ENCODE data around the gene PAQR8. TPM values are rescaled to one million over a fixed set of nuclear protein-coding genes. Genes with fewer than 3 reads are reported as not detected.

Gene PAQR8
- total and polyA plus RNA-seq, 2 of the 13 experiments (the other 11 are each of a cell fraction or from before 2014, with no cell fraction given): 37.7 to 50.7 TPM

DNA sequence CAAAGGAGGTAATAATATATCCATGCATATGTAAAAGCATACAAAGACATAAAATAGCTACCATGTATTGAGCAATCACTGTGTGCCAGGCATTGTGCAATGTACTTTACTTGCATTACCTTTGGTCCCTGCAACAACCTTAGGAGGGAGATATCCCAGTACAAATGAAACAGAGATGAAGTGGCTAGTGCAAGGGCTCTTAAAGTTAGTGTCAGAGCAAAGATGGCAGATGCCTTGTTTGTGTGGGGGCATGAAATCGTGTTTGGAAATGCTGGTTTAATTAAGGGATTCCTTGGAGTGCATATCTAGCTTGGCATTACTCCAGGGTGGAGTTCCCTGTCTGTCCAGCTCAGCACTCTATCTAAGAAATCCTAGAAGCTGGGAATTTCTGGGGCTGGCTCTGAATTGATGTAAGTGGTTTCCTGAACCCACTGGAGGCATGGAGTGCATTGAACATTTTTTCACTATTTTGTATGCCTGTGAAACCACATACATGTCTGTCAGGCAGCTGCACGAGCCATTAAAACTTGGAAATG is 9.8 kb downstream of the PAQR8 start (continued):
- no peak for TF ChIP-seq MATR3 (CRISPR knock-in tag; IDR thresholded peaks at IDR 0.05)
- TF ChIP-seq, protein P1, sequence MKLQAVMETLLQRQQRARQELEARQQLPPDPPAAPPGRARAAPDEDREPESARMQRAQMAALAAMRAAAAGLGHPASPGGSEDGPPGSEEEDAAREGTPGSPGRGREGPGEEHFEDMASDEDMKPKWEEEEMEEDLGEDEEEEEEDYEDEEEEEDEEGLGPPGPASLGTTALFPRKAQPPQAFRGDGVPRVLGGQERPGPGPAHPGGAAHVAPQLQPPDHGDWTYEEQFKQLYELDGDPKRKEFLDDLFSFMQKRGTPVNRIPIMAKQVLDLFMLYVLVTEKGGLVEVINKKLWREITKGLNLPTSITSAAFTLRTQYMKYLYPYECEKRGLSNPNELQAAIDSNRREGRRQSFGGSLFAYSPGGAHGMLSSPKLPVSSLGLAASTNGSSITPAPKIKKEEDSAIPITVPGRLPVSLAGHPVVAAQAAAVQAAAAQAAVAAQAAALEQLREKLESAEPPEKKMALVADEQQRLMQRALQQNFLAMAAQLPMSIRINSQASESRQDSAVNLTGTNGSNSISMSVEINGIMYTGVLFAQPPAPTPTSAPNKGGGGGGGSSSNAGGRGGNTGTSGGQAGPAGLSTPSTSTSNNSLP (IDR thresholded peaks at IDR 0.05; ENCODE audit: low read depth, low read length): peak; percentile 91
- TF ChIP-seq PHF8 (CRISPR knock-in tag; IDR thresholded peaks at IDR 0.05): no peak
- TF ChIP-seq KAT2B (IDR thresholded peaks at IDR 0.05; ENCODE audit: borderline replicate concordance, low read depth, low read length): no peak
- no peak for TF ChIP-seq DR1 (CRISPR knock-in tag; IDR thresholded peaks at IDR 0.05)
- peak; percentile 65 for TF ChIP-seq POGZ (CRISPR knock-in tag; IDR thresholded peaks at IDR 0.05)
- TF ChIP-seq ZKSCAN8 (CRISPR knock-in tag; IDR thresholded peaks at IDR 0.05; ENCODE audit: borderline replicate concordance): peak; percentile 84; the same call in 1 of the 2 replicates
- peak; percentile 99 for TF ChIP-seq GATAD2A (CRISPR knock-in tag; IDR thresholded peaks at IDR 0.05)
- TF ChIP-seq MIER2 (CRISPR knock-in tag; IDR thresholded peaks at IDR 0.05): 0 out of 2 replicates have a peak, but pooled peaks have one; percentile 54
- no peak for TF ChIP-seq SIN3A (IDR thresholded peaks at IDR 0.05; ENCODE audit: borderline replicate concordance, low read depth, low read length)
- TF ChIP-seq ZZZ3 (CRISPR knock-in tag; IDR thresholded peaks at IDR 0.05; ENCODE audit: borderline replicate concordance): no peak
- no peak for TF ChIP-seq CBX2 (IDR thresholded peaks at IDR 0.05; ENCODE audit: low read depth, low read length)
- TF ChIP-seq CBX2 (CRISPR knock-in tag; IDR thresholded peaks at IDR 0.05; ENCODE audit: low read depth): no peak
- TF ChIP-seq FOSL1 (CRISPR knock-in tag; IDR thresholded peaks at IDR 0.05; ENCODE audit: borderline replicate concordance): no peak
- TF ChIP-seq REXO4 (CRISPR knock-in tag; IDR thresholded peaks at IDR 0.05; ENCODE audit: borderline replicate concordance): no peak
- TF ChIP-seq ZNF577 (CRISPR knock-in tag; IDR thresholded peaks at IDR 0.05; ENCODE audit: borderline replicate concordance, low read depth): no peak
- no peak for TF ChIP-seq PAWR (CRISPR knock-in tag; IDR thresholded peaks at IDR 0.05; ENCODE audit: borderline replicate concordance)
- no peak for TF ChIP-seq ETS1 (CRISPR knock-in tag; IDR thresholded peaks at IDR 0.05)
- TF ChIP-seq JUNB (CRISPR knock-in tag; IDR thresholded peaks at IDR 0.05; ENCODE audit: borderline replicate concordance): no peak
- TF ChIP-seq ZNF225 (CRISPR knock-in tag; IDR thresholded peaks at IDR 0.05): no peak
- no peak for TF ChIP-seq ZNF597 (CRISPR knock-in tag; IDR thresholded peaks at IDR 0.05)
- no peak for TF ChIP-seq MLLT10 (CRISPR knock-in tag; IDR thresholded peaks at IDR 0.05)
- TF ChIP-seq ZNF878 (CRISPR knock-in tag; IDR thresholded peaks at IDR 0.05): no peak
- no peak for TF ChIP-seq ZXDC (CRISPR knock-in tag; IDR thresholded peaks at IDR 0.05)
- no peak for TF ChIP-seq BRF2 (CRISPR knock-in tag; IDR thresholded peaks at IDR 0.05)
